Panc1 (cell line): ENCODE results near the gene FAM229A. TPM values are rescaled to one million over a fixed set of nuclear protein-coding genes. Genes with fewer than 3 reads are reported as not detected.

ENCODE experiments used
- ATAC-seq: fragments of 200-7000 bp; cut with Tn5 transposase; 2 replicates; pipeline ENCODE4 v1.9.1; 2020; ENCODE audit warnings: mild to moderate bottlenecking, moderate library complexity
- BruUV-seq: library from RNA; stranded (reverse); fragments of 400-500 nt; replicated peaks from 2 replicates; lab custom pipeline; 2021; lab: Mats Ljungman, UMichigan
- CTCF ChIA-PET: fragments of 300-600 bp; sonication (Branson Sonifier 250); formaldehyde crosslinking; loops from one replicate; lab custom pipeline; 2022; ENCODE audit warnings: antibody characterized with exemption; lab: Charles Lee
- POLR2A ChIA-PET: fragments of 300-600 bp; sonication (Branson Sonifier 250); formaldehyde crosslinking; loops from one replicate; lab custom pipeline; 2022; ENCODE audit warnings: antibody characterized with exemption; lab: Charles Lee
- DNase-seq: peaks from one replicate; pipeline ENCODE4 v3.0.0-alpha.2; 2010; ENCODE audit warnings: low read depth, low spot score
- H3K27ac ChIP-seq: 2 replicates; pipeline ENCODE4 v1.5.1; 2011; ENCODE audit warnings: mild to moderate bottlenecking, low read length, inconsistent platforms
- H3K27me3 ChIP-seq: fragments of 200-500 bp; sonication (Bioruptor generic); 2 replicates; pipeline ENCODE4 v1.6.0; 2014; ENCODE audit warnings: low read length, inconsistent platforms; ENCODE audit not compliant: control insufficient read depth, insufficient read depth
- H3K36me3 ChIP-seq: fragments of 200-500 bp; sonication (Bioruptor generic); 2 replicates; pipeline ENCODE4 v1.5.1; 2014; ENCODE audit warnings: inconsistent platforms, mild to moderate bottlenecking, low read length, moderate library complexity; ENCODE audit not compliant: control insufficient read depth, insufficient read depth
- H3K4me1 ChIP-seq: 2 replicates; pipeline ENCODE4 v1.5.1; 2011; ENCODE audit warnings: inconsistent platforms, mild to moderate bottlenecking, low read length, moderate library complexity; ENCODE audit not compliant: control insufficient read depth, insufficient read depth
- H3K4me3 ChIP-seq, 2 experiments: 2 replicates each; pipeline ENCODE4 v1.5.1; 2011 to 2012; ENCODE audit warnings: low read depth in 2 of 2, low read length in 2 of 2, mild to moderate bottlenecking in 2 of 2, inconsistent platforms in 1 of 2, moderate library complexity in 1 of 2
- H3K9me3 ChIP-seq: fragments of 200-500 bp; sonication (Bioruptor generic); 2 replicates; pipeline ENCODE4 v1.5.1; 2014; ENCODE audit warnings: low read depth, mild to moderate bottlenecking, inconsistent platforms, low read length, moderate library complexity; ENCODE audit not compliant: control insufficient read depth, insufficient read depth
- CTCF ChIP-seq: fragments of 450-650 bp; IDR thresholded peaks from 2 replicates; pipeline ENCODE4 v1.5.1; 2017; ENCODE audit warnings: mild to moderate bottlenecking
- POLR2AphosphoS5 ChIP-seq: IDR thresholded peaks from 2 replicates; pipeline ENCODE4 v1.6.1; 2012; ENCODE audit warnings: mild to moderate bottlenecking, low read depth, low read length, moderate library complexity
- REST ChIP-seq, 2 experiments: IDR thresholded peaks; 2 replicates each; pipeline ENCODE4 v1.6.1; 2011 to 2012; ENCODE audit warnings: low read depth in 2 of 2, control low read depth in 1 of 2, low read length in 1 of 2, mild to moderate bottlenecking in 1 of 2, moderate library complexity in 1 of 2; ENCODE audit not compliant: insufficient read depth in 1 of 2
- SIN3A ChIP-seq: IDR thresholded peaks from 2 replicates; pipeline ENCODE4 v1.6.1; 2012; ENCODE audit warnings: low read depth, mild to moderate bottlenecking, low read length, moderate library complexity, borderline replicate concordance; ENCODE audit not compliant: insufficient read depth
- TCF7L2 ChIP-seq: IDR thresholded peaks from 2 replicates; pipeline ENCODE4 v1.6.1; 2011; ENCODE audit warnings: mild to moderate bottlenecking, low read depth, low read length, inconsistent platforms
- in situ Hi-C: cut with HindIII; loops from 2 replicates; pipeline ENCODE4 v1.10.0; 2016; ENCODE audit warnings: low sequenced_read_pairs, low pct_unique_long_range_greater_than_20kb
- intact Hi-C: fragments of 100-400 bp; cut with micrococcal nuclease; formaldehyde crosslinking; loops from one replicate; pipeline ENCODE4 v1.10.0; 2022; ENCODE audit not compliant: unreplicated experiment
- total RNA-seq: library from RNA; stranded (reverse); gene quantifications from one replicate; pipeline ENCODE4 v1.2.1, GENCODE V29; 2021; ENCODE audit not compliant: unreplicated experiment

FAM229A gene
- total RNA-seq, 1 experiment from 2014 or later, result 6.7 TPM

GRCh38 chr1:32367912-32368635 is 5.8 kb upstream of the FAM229A start:
- Histone ChIP-seq H3K4me3 (no peak overlapping the region), H3K4me1 (no peaks in the 10 kb centered on the region), H3K27ac (no peak overlapping the region), H3K9me3 (no peaks in the 10 kb centered on the region), H3K36me3 (no peaks in the 10 kb centered on the region), H3K27me3 (no peaks in the 10 kb centered on the region)
- ATAC-seq, result no peak
- intact Hi-C loops (no loop called here), in situ Hi-C loops (no loop called here)
- CTCF ChIA-PET, result no interaction called here
- DNase-seq, result no peak
- no TSS peak for BruUV-seq
- POLR2A ChIA-PET, result no interaction called here
- TF ChIP-seq SIN3A, result no peak
- no peak for TF ChIP-seq POLR2AphosphoS5
- no peak for TF ChIP-seq TCF7L2
- TF ChIP-seq CTCF, result no peak
- no peak for TF ChIP-seq REST (IDR thresholded peaks at IDR 0.05; ENCODE audit: insufficient read depth in 1 of 2, low read depth in 2 of 2, low read length in 1 of 2)

GRCh38 chr1:32365445-32365844 is 3.2 kb upstream of the FAM229A start:
- H3K27ac ChIP-seq, result no peak overlapping the region
- no peak overlapping the region for H3K4me3 ChIP-seq
- in situ Hi-C loops, result no loop called here
- intact Hi-C loops, result no loop called here
- no peaks in the 10 kb centered on the region for H3K9me3 ChIP-seq
- no peak for TF ChIP-seq SIN3A
- no peak for TF ChIP-seq CTCF
- TF ChIP-seq TCF7L2, result no peak
- no peak for TF ChIP-seq REST (IDR thresholded peaks at IDR 0.05; ENCODE audit: insufficient read depth in 1 of 2, low read depth in 2 of 2, low read length in 1 of 2)
- TF ChIP-seq POLR2AphosphoS5, result no peak
- ATAC-seq (no peak), DNase-seq (no peak)
- H3K4me1 ChIP-seq, result no peaks in the 10 kb centered on the region
- CTCF ChIA-PET, result no interaction called here
- H3K36me3 ChIP-seq, result no peaks in the 10 kb centered on the region
- H3K27me3 ChIP-seq, result no peaks in the 10 kb centered on the region
- no TSS peak for BruUV-seq
- POLR2A ChIA-PET, result no interaction called here
